PC-3 (cell line): ENCODE results near the gene RAI1. TPM values are rescaled to one million over a fixed set of nuclear protein-coding genes. Genes with fewer than 3 reads are reported as not detected.

Experiments
- ATAC-seq: fragments of 200-7000 bp; cut with Tn5 transposase; 2 replicates; pipeline ENCODE4 v1.9.1; 2020; ENCODE audit warnings: mild to moderate bottlenecking, moderate library complexity
- BruUV-seq: library from RNA; stranded (reverse); fragments of 400-500 nt; replicated peaks from 2 replicates; lab custom pipeline; 2021; lab: Mats Ljungman, UMichigan
- CTCF ChIA-PET: fragments of 300-600 bp; sonication (Branson Sonifier 250); formaldehyde crosslinking; loops from one replicate; lab custom pipeline; 2022; ENCODE audit warnings: antibody characterized with exemption; lab: Charles Lee
- POLR2A ChIA-PET: fragments of 300-600 bp; sonication (Branson Sonifier 250); formaldehyde crosslinking; loops from one replicate; lab custom pipeline; 2022; ENCODE audit warnings: antibody characterized with exemption; ENCODE audit not compliant: unreplicated experiment; lab: Charles Lee
- DNase-seq: peaks from one replicate; pipeline ENCODE4 v3.0.0-alpha.2; 2015
- H2AFZ ChIP-seq: fragments of 300-600 bp; sonication (generic); 2 replicates; pipeline ENCODE4 v1.6.0; 2016; ENCODE audit warnings: antibody characterized with exemption, low read length
- H3F3A ChIP-seq: fragments of 300-600 bp; sonication (generic); one replicate; pipeline ENCODE4 v1.6.0; 2017; ENCODE audit warnings: antibody characterized with exemption, low read length, control low read depth, mild to moderate bottlenecking; ENCODE audit not compliant: unreplicated experiment
- H3K27ac ChIP-seq: fragments of 300-600 bp; sonication (generic); 2 replicates; pipeline ENCODE4 v1.5.1; 2016; ENCODE audit warnings: mild to moderate bottlenecking, low read length
- H3K27me3 ChIP-seq: fragments of 300-600 bp; sonication (generic); 2 replicates; pipeline ENCODE4 v1.6.1; 2016; ENCODE audit warnings: low read length, mixed read lengths
- H3K36me3 ChIP-seq: fragments of 300-600 bp; sonication (generic); 2 replicates; pipeline ENCODE4 v1.6.1; 2016; ENCODE audit warnings: low read depth, mixed run types, low read length, mixed read lengths
- H3K4me1 ChIP-seq: fragments of 300-600 bp; sonication (generic); 2 replicates; pipeline ENCODE4 v1.5.1; 2016; ENCODE audit warnings: low read length; ENCODE audit not compliant: insufficient read depth
- H3K4me2 ChIP-seq: fragments of 300-600 bp; sonication (generic); 2 replicates; pipeline ENCODE4 v1.6.0; 2016; ENCODE audit warnings: low read length
- H3K4me3 ChIP-seq: fragments of 300-600 bp; sonication (generic); 2 replicates; pipeline ENCODE4 v1.5.1; 2016; ENCODE audit warnings: mild to moderate bottlenecking, low read length, mixed read lengths
- H3K79me2 ChIP-seq: fragments of 300-600 bp; sonication (generic); 2 replicates; pipeline ENCODE4 v1.6.1; 2017; ENCODE audit warnings: low read length, mixed read lengths
- H3K9ac ChIP-seq: fragments of 300-600 bp; sonication (generic); 2 replicates; pipeline ENCODE4 v1.6.0; 2016; ENCODE audit warnings: mild to moderate bottlenecking, low read length
- H3K9me2 ChIP-seq: fragments of 300-600 bp; sonication (generic); replicated peaks from 2 replicates; pipeline ENCODE4 v1.6.1; 2016; ENCODE audit warnings: mixed run types, low read length, mixed read lengths
- H3K9me3 ChIP-seq: fragments of 300-600 bp; sonication (generic); 2 replicates; pipeline ENCODE4 v1.6.1; 2016; ENCODE audit warnings: low read length, mixed read lengths
- H4K20me1 ChIP-seq: fragments of 300-600 bp; sonication (generic); 2 replicates; pipeline ENCODE4 v1.6.1; 2016; ENCODE audit warnings: low read length, mixed read lengths
- CTCF ChIP-seq: fragments of 300-600 bp; sonication (generic); conservative IDR thresholded peaks from 2 replicates; pipeline ENCODE4 v1.5.1; 2017; ENCODE audit warnings: antibody characterized with exemption, low read depth, mild to moderate bottlenecking, low read length
- EZH2 ChIP-seq: fragments of 300-600 bp; sonication (generic); IDR thresholded peaks from one replicate; pipeline ENCODE4 v1.6.1; 2017; ENCODE audit warnings: antibody characterized with exemption, mild to moderate bottlenecking, low read length; ENCODE audit not compliant: unreplicated experiment
- EZH2phosphoT487 ChIP-seq: fragments of 300-600 bp; sonication (generic); IDR thresholded peaks from 2 replicates; pipeline ENCODE4 v1.6.1; 2018; ENCODE audit warnings: mild to moderate bottlenecking, antibody characterized with exemption, low read length, borderline replicate concordance
- intact Hi-C: fragments of 100-400 bp; cut with micrococcal nuclease; formaldehyde crosslinking; loops from 2 replicates; pipeline ENCODE4 v1.9.0; 2023
- total RNA-seq: library from RNA; depleted of rRNA; stranded (reverse); fragments of >200 nt; gene quantifications from 2 replicates; pipeline ENCODE4 v1.2.3, GENCODE V29; 2014

The RAI1 gene
- total RNA-seq, 1 experiment from 2014 or later, result 33.0 TPM

GRCh38 chr17:17839791-17840707, 158.8 kb downstream of the RAI1 start:
- TSS peak; percentile 51 for BruUV-seq
- H3K9me3 ChIP-seq, result no peaks in the 10 kb centered on the region
- peak; percentile 98 for DNase-seq
- intact Hi-C loops, result no loop called here
- H3K36me3 ChIP-seq, result no peaks in the 10 kb centered on the region
- TF ChIP-seq EZH2phosphoT487, result peak; percentile 69; the same call in 1 of the 2 replicates
- TF ChIP-seq EZH2, result no peak
- TF ChIP-seq CTCF, result no peak
- peak overlapping the region; percentile 97 for H3K27ac ChIP-seq
- H3K9me2 ChIP-seq, result no peaks in the 10 kb centered on the region
- H3K9ac ChIP-seq, result peak overlapping the region; percentile 93
- POLR2A ChIA-PET, result no interaction called here
- H3K4me1 ChIP-seq, result peaks cover 52% of the 10 kb centered on the region
- peaks cover 6% of the 10 kb centered on the region for H3F3A ChIP-seq
- peaks cover 33% of the 10 kb centered on the region for H3K79me2 ChIP-seq
- ATAC-seq, result peak; percentile 55
- no peaks in the 10 kb centered on the region for H4K20me1 ChIP-seq
- H3K4me2 ChIP-seq, result peak overlapping the region; percentile 80
- peak overlapping the region; percentile 65 for H2AFZ ChIP-seq
- CTCF ChIA-PET, result interaction anchor here (0.6 kb wide), 2 partner anchors 22 to 29 kb away, joined by 4 to 5 read pairs; no protein-coding TSS in a partner anchor
- peak overlapping the region; percentile 60 for H3K4me3 ChIP-seq
- no peaks in the 10 kb centered on the region for H3K27me3 ChIP-seq

- no peaks in the 10 kb centered on the region for H3K36me3 ChIP-seq
- H3K4me1 ChIP-seq, result peaks cover 43% of the 10 kb centered on the region
- peak overlapping the region; percentile 80 for H3K4me2 ChIP-seq
- POLR2A ChIA-PET, result no interaction called here
- peaks cover 6% of the 10 kb centered on the region for H3F3A ChIP-seq
- peaks cover 24% of the 10 kb centered on the region for H3K79me2 ChIP-seq
- peak; percentile 31 for DNase-seq
- ATAC-seq, result no peak; the same call in 1 of the 2 replicates
- intact Hi-C loops, result no loop called here
- CTCF ChIA-PET, result no interaction called here
- no peaks in the 10 kb centered on the region for H4K20me1 ChIP-seq
- no peaks in the 10 kb centered on the region for H3K9me3 ChIP-seq
- peak overlapping the region; percentile 97 for H3K27ac ChIP-seq
- H3K4me3 ChIP-seq, result peak overlapping the region; percentile 60
- BruUV-seq, result no TSS peak
- peak overlapping the region; percentile 93 for H3K9ac ChIP-seq
- H3K9me2 ChIP-seq, result no peaks in the 10 kb centered on the region
- H3K27me3 ChIP-seq, result no peaks in the 10 kb centered on the region
- TF ChIP-seq CTCF (no peak), EZH2phosphoT487 (no peak), EZH2 (no peak)
- H2AFZ ChIP-seq, result no peak overlapping the region
Measured at GRCh38 chr17:17840751-17841591, 159.7 kb downstream of the RAI1 start.
